ENCODE data around the gene ZNF75A.

Gene ZNF75A

DNA sequence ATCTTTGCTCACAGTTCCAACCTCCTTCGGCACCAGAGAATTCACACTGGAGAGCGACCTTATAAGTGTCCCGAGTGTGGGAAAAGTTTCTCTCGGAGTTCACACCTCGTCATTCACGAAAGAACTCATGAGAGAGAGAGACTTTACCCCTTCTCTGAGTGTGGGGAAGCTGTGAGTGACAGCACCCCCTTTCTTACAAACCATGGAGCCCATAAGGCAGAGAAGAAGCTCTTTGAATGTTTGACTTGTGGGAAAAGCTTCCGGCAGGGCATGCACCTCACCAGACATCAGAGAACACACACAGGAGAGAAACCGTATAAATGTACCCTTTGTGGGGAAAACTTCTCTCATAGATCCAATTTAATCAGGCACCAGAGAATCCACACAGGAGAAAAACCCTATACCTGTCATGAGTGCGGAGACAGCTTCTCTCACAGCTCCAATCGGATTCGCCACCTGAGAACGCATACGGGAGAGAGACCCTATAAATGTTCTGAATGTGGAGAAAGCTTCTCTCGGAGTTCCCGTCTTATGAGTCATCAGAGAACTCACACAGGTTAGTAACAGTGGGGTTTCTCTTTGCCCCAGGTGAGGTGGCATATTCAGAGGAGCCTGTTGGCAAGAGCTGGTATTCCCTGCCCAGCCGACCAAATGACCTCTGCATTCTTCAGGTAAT, 15.2 kb upstream of the ZNF75A start:
- DNase-seq (ENCODE audit: low spot score) = no peak

GRCh38 chr16:3292604-3293003, 12.7 kb upstream of the ZNF75A start:
- DNase-seq (ENCODE audit: low spot score) = no peak

DNA sequence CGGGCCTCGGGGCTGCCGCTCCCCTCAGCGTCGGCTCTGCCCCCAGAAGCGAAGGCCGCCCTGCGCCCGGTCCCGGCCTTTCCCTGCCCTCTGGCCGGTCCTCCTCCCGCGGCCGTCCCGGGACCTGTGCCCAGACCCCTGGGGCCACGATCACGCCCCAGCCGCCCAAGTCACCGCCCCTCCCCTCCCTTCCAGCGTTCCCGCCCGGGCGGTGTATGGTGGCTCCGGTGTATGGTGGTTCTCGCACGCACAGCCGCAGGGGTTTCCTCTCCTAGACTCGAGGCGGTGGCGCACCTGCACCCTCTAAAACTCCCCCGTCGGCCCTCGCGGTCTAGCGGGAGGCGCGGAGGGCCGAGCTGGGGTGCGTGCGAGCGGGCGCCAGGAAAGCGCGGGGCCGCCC, 10.1 kb upstream of the ZNF75A start:
- no peak for DNase-seq (ENCODE audit: low spot score)

GRCh38 chr16:3295783-3296182, 9.5 kb upstream of the ZNF75A start:
- DNase-seq (ENCODE audit: low spot score) = no peak

DNA sequence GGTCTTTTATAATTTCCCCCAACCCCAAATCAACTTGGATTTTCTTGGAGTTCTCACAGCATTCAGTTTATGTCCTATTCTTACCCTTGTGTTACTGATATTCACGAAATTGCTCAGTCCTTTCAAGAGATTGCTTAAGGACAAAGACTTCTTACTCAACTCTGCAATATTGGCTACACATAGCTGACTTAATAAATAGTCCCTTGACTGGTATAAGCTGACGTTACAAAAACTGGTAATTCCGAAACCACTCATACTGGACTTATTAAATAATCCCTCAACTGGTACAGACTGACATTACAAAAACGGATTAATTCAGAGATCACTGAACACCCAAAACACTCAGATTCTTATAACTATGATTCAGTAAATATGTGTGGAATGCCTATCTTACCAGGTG, 927 bp upstream of the ZNF75A start:
- no peak for DNase-seq (ENCODE audit: low spot score)

GRCh38 chr16:3306078-3306477, 781 bp downstream of the ZNF75A start:
- no peak for DNase-seq (ENCODE audit: low spot score)

DNA sequence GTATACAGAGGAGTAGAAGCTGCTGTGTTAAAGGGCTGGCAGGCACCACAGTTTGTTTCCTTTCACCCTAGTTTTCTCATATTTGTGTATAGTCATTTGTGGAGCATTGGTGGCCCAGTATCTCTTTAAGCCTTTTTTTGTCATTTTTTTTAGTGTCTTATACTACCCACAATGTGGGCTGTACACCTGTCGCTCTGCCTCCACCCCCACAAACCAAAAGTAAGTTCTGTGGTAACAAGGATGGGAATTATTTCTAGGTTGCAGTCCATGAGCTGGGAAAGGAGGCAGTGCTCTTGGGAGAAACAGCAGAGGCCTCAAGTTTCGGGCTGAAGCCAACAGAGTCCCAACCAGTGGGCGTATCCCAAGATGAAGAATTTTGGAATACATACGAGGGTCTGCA, 6.2 kb downstream of the ZNF75A start:
- DNase-seq (ENCODE audit: low spot score) = no peak

GRCh38 chr16:3317315-3317999, 12.2 kb downstream of the ZNF75A start:
- DNase-seq (ENCODE audit: low spot score) = no peak

- DNase-seq (ENCODE audit: low spot score) = no peak
Measured at GRCh38 chr16:3321816-3322215, 16.5 kb downstream of the ZNF75A start.

DNA sequence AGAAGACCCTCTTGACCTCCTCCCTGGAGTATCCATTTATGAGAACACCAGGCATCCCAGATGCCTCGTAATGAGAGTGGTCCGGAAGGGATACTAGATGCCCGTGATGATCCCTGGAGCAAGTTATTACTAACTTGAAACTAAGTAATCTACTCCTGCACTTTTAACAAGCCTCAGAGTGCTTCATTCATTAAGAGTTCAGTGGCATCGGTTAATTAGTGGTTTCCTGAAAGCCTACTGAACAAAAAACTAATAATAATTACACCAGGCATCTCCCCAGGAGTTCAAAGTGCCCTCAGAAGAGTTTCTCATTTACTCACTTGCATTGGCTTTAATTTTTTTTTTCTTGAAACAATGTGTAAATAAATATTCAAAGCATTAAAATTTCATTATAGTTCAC, 22.2 kb downstream of the ZNF75A start:
- DNase-seq (ENCODE audit: low spot score) = no peak

DNA sequence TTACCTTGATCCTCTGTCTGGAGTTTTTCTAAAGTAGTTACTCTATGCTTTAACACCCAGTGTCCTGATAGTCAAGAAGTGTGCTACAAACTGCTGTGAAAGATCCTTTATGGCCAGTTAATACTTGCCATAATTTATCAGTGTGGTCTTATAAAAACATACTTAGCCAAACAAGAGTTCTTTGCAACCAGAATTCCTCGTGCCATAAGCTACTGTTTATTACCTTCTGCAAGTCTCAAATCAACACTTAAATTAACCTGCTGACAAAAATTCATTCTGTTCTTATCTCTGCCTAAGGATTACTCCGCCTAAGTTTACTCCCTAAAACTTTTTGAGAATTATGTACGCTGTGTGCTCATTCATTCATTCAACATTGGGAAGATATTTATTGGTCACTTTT, 22.8 kb downstream of the ZNF75A start:
- DNase-seq (ENCODE audit: low spot score) = no peak

DNA sequence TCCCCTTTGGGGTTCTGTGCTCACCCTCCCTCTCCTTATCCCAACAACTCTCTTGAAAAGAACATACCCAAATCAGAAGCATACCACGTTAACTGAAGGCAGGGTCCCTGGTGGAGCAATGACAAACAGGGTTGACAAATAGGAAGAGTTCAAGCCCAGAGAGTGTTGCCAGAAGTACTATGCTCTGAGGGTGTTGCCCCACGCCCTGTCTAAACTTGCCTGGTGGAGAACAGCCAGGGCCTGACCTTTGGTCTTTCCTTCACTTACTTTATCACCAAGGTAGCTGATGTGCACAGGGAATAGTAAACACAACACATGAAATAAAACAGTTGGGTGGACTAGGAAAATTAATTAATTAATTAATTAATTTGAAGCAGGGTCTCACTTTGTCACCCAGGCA, 23.3 kb downstream of the ZNF75A start:
- DNase-seq (ENCODE audit: low spot score) = no peak

DNA sequence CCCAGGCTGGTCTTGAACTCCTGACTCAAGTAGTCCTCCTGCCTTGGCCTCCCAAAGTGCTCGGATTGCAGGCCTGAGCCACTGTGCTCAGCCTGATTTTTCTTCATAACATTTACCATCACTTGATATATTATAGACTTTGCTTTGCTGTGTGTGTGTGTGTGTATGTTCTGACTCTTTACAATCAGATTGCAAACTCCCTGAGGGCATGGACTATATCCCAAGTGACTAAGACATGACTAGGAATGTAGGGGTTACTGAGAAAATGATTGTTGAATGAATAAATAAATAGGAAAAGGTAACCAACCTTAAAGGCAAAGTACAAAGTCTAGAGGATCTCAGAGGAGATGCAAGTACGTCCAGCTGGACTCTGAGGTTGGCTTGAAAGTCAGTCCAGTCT, 40.7 kb downstream of the ZNF75A start:
- DNase-seq (ENCODE audit: low spot score) = no peak

DNA sequence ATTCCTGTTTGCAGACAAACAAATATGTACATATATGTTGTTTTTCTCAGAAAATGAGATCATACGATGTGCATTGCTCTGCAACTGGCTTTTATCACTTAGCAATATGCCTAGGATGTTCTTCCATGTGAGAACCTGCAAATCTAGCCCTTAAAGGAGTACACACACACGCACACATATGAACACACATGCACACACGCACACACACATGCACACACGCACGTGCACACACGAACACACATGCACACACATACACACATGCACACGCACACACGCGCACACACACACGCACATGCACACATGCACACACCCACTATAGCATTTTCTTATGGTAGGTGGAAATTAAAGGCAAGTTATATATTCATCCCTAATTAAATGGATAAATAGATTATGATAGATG, 42.3 kb downstream of the ZNF75A start:
- DNase-seq (ENCODE audit: low spot score) = no peak

DNA sequence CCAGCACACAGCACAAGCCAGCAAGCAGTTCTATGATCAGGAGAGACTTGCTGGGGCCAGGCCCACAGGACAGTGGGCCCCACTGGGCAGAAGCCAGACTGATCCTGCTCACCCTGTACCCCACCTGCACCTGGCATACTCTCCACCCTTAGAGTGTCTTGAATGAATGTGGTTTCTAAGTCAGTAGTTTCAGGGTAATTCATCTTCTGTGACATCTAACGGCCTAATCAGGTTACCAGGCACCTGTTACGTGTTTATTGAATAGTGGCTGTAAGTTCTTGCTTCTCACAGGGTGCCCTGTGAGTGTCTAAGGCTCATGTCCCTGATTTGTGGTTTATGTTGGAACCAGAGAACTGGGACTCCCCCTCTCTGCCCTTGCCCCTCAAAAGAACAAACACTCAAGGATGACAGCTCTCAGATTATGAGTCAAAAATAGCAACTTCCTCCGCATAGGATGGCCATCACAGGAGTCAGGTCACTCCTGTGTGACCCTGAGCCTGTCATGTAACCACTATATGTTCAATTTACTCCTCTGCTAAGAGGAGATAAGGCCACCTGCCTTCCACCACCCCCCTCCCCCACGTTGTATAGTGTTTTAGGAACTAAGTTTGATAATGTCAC, 43.4 kb downstream of the ZNF75A start:
- no peak for DNase-seq (ENCODE audit: low spot score)

- DNase-seq (ENCODE audit: low spot score) = no peak
Measured at GRCh38 chr16:3349175-3349574, 43.9 kb downstream of the ZNF75A start.

DNA sequence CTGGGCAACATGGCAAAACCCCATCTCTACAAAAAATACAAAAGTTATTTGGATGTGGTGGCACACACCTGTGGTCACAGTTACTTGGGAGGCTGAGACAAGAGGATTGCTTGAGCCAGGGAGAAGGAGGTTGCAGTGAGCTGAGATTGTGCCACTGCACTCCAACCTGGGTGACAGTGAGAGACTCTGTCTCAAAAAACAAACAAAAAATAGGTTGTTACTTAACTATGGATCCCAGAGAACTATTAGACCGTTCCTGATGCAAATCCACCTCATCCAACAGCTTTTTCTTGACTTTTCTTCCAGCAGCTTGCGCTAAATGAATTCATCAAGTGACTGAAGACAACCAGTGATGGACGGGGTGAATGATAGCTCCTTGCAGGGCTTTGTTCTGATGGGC, 50.3 kb downstream of the ZNF75A start, which contains the start of gene OR2C1:
Gene OR2C1, plus strand, starts transcription at position 301 of the 400 bp plus-strand sequence. Its CDS starts 52 bp downstream, at position 353.
- DNase-seq (ENCODE audit: low spot score) = no peak

DNA sequence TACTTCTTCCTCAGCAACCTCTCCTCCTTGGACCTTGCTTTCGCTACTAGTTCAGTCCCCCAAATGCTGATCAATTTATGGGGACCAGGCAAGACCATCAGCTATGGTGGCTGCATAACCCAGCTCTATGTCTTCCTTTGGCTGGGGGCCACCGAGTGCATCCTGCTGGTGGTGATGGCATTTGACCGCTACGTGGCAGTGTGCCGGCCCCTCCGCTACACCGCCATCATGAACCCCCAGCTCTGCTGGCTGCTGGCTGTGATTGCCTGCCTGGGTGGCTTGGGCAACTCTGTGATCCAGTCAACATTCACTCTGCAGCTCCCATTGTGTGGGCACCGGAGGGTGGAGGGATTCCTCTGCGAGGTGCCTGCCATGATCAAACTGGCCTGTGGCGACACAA, 50.8 kb downstream of the ZNF75A start:
- DNase-seq (ENCODE audit: low spot score) = no peak

DNA sequence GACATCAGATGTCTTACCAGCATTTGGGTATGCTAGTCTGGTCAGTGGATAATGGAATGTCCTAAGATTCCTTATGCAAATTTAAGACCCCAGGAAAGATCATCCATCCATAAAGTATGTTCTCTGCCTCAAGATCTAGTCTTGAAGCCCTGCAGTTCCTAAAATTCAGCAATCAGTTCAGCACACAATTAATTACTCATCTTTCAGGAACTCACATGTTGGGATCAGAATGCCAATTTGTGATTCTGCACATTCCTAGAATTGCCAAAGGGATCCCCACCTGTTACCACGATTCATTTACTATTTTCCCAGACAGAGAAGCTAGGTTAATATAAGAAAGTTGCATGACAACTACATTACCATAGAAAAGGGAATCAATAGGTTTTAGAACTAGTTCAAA, 53.6 kb downstream of the ZNF75A start:
- no peak for DNase-seq (ENCODE audit: low spot score)

GRCh38 chr16:3362931-3363330, 57.6 kb downstream of the ZNF75A start:
- DNase-seq (ENCODE audit: low spot score) = no peak

DNA sequence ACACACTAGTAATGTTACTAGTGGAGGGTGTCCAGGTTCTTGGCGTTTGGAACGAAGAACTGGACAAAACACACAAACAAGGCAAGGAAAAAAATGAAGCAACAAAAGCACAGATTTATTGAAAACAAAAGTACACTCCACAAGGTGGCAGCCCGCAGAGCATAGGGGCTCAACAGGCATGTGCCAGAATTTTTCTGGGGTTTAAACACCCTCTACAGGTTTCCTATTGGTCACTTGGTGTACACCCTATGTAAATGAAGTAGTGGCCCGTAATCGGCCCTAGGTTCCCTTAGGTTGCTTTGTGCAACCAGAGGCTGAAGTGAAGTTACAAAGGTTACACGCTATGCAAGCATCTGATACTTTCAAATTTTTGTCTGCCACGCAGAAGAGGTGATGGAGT, 58.5 kb downstream of the ZNF75A start:
- DNase-seq (ENCODE audit: low spot score) = peak; percentile 36

DNA sequence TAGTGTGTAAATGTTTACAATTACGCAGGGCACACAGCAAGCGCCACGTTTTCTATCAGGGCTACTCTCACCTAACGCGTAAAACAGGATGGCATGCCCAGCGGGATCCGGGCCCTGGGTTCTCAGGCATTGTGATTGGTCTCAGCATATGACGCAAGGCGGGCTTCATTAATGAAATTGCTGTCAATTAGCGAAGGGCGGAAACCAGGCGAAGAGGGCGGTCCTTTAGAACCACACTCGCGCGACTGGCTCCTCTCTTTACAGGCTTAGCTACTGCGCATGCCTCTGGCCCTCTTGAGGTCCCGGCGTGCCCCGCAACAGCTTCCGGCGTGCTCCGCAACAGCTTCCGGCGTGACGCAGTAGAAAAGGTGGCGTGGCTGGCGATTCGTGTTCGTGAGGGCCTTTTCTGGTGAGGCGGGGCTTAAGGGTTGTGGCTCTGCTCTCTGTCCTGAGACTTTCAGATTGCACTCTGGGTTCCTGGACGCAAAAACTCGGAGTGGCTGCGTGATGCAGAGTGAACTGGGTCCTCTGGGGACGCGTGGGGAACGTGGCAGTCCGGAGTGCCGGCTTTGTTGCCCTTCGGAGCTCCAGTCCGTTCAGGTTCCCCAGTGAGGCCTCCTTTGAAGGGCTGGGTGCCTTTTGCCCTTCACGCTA, 59.6 kb downstream of the ZNF75A start:
- DNase-seq (ENCODE audit: low spot score) = no peak

Measured in SW480 (cell line).